Limb (tissue), 2 donors: ENCODE measurements around the gene CCDC60.

Source experiments
- DNase-seq, 2 donors: peaks; one replicate each; pipeline ENCODE4 v3.0.0-alpha.2; 2016; ENCODE audit errors: extremely low spot score in 2 of 2

The CCDC60 gene

DNA sequence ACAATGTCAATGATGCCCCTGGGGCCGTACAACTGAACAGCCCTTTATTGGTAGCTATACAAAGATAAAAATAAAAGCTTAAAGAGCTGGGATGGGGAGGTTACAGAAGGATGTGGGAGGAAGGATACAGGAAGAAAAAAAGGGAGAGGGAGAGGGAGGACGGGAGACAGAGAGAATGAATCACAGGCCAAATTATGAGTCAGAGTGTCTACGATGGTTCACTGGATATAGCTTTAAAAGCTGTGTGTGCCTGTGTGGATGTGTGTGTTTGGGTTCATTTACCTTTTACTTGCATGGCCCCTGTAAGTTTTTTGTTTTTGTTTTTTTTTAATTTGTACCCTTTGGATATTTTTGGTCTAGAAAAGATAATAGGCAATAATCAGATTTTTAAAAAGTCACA is 111.9 kb downstream of the CCDC60 start:
- DNase-seq: no peak

DNA sequence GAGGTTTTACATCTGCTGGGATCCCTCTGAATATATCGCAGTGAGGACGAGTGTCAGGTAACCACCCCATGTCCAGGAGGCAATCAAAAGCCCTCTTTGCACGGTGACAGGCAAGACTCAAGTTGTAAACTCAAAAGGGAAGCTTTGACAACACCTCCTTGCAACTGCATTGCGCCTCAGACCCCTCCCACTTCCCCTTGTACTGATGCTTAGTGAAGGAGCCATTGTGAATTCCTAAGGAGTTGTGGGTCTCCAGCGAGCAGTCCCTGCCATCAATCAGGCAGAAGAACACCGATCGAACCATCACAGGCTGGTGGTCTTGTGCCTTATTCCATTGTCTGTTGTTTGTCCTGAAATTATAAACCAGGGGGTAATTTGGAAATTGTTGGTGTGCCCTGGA is 112.6 kb downstream of the CCDC60 start:
- no peak for DNase-seq

DNA sequence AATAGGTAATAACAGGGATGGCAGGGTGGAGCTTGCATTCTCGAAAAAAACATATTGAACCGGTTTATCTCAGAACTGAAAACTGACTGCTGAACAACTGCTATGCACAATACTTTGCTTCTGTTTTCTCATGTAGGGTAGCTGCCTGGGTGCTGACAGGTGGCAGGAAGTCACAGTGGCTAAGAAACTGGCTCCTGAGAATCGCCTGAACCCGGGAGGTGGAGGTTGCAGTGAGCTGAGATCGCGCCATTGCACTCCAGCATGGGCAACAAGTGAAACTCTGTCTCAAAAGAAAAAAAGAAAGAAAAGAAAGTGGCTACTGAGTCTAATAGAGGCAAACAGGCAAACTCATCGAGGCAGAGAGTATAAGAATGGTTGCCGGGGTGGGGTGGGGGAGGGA is 113.1 kb downstream of the CCDC60 start:
- no peak for DNase-seq

DNA sequence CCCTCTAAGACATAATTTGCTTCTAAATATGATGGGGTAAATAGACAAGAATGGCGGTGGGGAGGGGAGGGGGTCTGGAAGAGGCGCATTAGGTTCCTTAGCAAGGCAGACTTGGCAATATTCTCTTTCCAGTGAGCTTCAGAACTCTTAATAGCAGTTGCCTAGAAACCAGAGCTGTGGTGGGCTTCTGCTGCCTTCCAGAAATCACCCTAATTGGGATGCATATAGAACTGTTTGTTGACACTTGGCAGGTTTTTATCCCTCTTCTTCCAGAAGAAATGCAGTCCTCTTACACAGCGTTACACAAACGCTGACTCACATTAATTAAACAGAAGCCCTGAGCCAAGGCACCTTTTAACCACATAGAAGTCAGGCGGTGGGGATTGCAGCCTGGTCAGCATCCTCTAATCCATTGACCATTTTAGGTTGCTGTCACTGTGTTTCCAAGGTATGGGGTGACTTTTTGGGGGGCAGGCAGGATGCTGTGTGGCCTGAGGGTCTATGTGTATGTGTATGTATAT is 114.1 kb downstream of the CCDC60 start:
- no peak for DNase-seq

DNA sequence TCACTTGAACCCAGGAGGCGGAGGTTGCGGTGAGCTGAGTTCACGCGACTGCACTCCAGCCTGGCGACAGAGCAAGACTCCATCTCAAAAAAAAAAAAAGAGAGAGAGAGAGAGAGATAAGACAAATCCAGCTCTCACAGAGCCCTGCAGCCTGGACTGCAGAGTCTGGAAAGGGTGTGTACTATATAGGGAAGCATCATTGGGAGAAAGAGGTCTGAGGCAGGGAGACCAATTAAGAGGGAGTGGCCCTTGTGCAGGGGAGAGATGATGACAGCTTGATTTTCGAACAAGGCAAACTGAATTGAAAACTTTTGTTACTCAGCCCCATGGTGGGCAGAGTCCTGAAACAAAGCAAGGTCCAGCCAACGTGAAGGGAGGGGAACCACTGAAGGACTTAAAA is 116.2 kb downstream of the CCDC60 start:
- no peak for DNase-seq

DNA sequence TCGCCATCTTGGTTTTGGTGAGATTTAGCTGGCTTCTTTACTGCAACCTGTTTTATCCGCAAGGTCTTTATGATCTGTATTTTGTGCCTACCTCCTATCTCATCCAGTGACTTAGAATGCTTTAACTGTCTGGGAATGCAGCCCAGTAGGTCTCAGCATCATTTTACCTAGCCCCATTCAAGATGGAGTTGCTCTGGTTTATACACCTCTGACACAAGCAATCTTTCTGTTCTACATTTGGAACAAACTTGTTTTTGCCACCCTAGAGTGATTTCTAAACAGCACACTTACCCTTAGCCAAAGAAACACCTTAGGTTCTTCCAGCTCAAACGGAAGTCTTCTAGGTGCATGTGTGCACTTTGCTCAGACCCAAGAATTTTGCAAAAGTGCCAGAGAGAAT is 122.3 kb downstream of the CCDC60 start:
- DNase-seq: no peak

DNA sequence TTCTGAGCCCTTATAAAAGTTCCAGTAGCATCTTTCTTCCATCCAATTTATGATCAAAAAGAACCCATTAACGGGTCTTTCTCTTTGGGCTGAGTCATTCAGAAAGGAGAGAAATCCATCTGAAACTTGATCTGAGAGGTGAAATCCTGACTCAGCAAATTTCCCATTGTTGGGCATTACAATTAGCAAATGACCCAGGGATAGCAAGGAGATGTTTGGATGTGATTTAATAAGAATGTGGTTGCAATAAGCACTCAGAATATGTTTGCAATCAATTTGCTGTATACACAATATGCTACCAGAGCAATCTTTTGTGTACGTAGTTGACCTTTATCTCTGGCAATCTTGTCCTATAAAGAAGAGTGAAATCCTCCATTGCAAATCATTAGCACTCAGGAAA is 122.7 kb downstream of the CCDC60 start:
- DNase-seq: no peak

DNA sequence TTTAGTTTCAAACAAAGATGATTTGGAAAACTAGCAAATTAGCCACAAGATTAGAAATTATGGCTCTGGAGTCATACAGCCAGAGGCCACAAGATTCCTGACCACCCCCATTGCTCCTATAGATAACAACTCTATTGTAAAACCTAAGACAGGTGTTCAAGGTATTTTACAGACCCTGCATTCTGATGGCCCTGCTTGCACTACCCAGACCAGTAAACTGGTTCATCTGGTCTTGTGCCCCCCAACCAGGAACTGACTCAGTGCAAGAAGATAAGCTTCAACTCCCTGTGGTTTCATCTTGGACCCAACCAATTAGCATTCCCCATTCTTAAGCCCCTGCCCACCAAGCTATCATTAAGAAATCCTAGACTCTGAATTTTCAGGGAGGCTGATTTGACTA is 125.0 kb downstream of the CCDC60 start:
- no peak for DNase-seq

DNA sequence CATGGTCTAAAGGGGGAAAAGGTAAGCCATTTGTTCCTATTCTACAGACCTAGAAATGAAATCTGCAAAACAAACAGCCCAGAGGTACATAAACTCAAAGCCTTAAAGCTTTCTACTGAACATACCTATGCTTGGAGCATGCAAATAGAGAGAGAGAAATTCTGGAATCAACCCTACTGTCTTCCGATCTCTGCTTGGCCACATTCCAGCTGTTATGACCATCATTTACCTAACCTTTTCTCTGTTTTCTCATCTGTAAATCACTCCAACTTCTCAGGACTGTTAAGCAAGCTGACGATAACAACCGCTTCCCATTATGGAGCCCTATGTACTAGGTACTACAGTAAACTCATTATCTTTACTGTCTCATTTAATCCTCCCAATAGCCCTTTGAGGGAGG is 126.3 kb downstream of the CCDC60 start:
- DNase-seq: no peak

DNA sequence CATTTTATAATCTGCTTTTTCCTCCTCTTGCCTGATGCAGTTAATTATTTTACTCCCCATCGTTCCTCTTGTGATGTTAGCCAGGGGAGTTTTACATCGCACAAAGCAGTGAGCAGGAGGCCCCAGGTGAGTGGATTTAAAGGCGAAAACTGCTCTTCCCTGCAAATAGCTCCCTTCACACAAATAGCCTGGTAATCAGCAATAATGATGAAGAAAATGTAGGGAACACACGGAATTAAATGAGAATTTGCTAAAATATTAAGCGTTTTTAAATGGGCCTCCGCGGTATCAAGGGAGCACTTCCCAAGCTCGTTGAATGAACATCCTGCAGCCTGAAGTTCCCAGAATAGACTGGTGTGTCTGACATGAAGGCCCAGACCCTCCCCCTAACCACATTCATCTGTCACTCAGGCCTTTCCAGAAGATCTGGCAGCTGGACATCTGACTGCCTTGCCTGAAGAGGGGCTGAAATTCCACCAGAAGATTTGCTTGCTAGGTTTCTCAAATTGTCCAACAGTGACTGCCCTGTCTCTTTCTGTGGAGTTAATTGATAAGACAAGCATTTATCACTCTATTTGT is 127.2 kb downstream of the CCDC60 start:
- DNase-seq: peak in 1 of 2 donors; percentile 27

DNA sequence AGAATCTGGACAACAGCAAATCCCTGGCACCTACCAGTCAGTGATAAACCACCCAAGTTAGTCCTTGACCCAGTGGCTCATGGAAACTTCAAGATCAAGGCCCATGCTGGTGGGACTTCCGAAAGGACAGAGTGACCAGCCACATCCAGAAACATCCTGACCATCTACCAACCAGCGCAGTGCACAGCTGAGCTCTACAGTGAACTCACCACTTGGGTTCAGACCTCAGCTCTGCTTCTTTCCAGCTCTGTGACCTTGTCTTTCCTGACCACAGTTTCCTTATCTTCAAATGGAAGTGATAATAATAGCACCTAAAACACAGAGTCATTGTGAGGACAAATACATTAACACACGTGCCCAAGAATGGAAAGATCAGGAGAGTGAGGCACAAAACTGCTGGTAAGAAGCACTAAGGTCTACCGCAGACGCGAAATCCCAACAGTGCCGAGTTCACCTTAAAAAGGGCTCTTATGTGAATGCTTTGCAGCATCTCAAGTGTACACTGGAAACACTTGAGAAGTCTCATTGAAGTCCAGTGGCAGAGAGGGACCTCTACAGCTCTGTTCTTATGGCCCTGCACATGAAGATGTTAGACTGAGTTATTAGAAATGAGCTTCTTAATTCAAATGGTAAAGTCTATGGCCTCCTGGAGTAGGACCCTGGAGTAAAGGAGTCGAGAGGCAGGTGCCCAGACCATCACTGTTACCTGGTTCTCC is 128.8 kb downstream of the CCDC60 start:
- DNase-seq: no peak

DNA sequence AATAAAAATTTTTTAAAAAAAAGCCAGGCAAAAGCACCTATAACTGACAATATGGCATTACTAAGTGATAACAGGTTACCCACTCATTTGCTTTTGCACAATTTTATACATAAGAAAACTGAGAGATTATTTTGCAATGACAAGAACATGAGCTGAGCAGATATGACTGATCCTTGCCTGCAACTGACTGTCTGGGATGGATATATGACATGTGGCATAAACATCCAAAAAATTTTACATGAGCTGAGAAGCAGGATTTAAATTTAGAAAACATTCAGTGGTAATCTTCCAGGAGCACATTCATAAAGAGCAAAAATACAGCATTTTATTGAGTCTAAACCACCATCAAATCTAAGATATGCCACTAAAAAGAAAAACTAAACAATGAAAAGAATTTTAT is 133.8 kb downstream of the CCDC60 start:
- DNase-seq: no peak

DNA sequence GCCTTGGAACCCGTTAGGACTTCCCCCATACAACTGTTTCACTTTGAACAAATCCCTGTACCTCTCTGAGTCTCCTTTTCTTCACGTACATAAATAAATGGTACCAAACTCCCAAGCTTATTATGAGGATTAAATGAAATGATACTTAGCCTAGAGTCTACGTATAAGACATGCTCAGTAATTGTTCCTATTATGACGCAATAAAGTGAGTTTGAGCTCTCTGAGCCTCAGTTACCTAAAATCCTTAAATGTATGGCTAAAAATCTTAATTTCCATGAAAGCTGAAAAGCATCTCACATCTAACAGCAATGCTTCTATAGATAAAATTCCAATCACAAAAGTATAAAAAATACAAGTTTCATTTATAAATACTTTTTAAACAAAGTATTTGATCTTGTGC is 141.1 kb downstream of the CCDC60 start:
- DNase-seq: no peak

DNA sequence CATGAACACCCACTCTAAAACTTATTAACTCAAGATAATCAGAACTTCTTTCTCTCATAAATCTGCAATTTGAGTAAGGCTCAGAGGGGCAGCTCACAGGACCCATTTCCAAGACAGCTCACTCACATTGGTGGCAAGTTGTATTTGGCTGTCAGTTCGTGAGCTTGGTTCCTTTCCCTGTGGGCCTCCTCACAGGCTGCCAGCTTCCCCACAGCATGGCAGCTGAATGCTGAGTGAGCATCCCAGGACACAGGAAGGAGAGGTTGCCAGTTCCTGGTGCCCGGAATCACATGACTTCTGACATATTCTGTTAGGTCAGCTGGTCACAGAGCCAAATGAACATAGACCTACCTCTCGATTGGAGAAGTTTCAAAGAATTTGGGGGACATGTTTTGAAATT is 142.4 kb downstream of the CCDC60 start:
- DNase-seq: no peak

DNA sequence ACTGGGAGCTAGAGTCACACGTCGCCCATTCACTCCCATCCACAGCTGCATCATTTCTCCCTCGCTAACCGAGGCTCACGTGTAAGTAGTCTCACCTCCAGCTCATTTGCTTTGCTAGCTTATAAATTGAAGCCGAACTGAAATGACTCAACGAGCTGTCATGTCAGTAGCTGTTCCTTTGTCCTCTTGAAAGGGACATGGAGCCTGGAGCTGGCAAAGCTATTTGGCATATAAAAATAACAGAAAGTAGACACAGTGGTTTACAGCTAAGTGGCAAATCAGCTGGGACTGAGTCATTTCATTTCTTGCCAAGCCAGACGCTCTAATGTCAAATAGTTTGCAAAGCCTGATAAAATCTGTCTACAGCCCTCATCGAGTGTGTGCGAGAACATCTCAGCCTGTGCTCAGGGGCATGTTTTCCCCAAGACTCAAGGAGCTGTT is 144.6 kb downstream of the CCDC60 start:
- no peak for DNase-seq

DNA sequence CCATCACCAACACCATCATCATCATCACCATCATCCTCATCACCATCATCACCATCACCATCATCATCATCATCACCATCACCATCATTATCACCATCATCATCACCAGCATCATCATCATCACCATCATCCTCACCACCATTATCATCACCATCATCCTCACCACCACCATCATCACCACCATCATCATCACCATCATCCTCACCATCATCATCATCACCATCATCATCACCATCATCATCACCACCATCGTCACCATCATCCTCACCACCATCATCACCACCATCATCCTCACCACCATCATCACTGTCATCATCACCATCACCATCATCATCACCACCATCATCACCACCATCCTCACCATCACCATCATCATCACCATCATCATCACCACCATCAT is 146.0 kb downstream of the CCDC60 start:
- DNase-seq: no peak

DNA sequence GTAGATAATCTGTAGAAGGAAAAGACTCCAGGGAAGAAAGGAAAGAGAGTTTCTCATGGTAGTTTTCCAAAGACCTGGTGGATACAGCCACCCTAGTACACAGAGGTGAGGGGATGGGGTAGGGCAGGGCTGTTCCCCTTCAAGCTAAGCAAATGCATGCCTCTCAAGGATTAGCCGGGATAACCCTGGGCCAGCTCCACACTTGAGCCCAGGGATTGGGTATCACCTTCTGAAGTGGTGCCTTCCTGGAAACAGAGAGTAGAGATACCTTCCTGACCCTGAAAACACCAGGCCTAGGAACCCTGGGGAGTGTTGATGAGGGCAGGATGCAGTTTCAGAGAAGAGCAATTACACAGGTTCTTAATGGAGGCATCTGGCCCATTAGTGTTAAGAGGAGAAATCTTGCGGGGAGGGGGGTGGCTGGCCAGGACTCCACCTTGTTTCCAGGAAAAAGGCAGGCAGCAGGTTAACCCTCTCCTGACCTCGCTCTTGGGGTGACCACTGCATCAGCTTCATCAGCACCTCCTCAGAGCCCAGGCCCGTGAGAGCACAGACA is 152.1 kb downstream of the CCDC60 start:
- no peak for DNase-seq

DNA sequence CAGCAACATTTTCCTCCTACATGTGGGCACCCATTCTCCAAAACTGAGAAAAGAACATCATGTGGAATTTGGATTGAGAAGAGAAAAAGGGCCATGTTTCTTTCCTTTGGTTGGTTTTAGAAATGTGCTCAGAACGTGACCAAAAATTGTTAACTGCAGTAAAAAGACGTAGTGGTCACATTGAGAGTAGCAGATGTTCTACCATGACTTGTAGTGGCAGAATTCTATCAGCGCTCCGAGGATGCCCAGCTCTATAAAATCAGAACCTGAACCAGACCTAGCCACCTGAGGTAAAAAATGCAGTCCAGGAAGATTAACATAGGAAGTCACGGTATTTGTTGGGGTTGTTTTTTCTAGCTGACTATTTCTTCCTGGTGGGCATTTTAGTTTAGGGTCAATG is 157.3 kb downstream of the CCDC60 start:
- DNase-seq: no peak

DNA sequence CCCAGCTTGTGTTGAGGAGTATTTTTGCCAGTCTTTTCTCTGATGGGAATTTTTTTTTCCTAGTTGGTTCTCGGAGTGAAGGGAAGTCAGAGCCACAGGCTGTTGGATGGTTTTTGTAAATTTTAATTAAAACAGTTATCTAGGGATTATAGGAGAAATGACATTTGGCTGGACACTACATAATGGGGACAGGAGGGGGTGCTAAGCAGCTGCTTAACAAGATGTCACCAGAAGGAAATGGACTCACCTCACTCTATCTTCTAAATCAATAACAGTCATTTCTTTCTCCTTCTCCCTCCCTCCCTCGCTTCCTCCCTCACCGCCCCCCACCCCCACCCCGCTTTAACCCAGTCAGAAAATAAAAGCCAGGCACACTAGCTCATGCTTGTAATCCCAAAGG is 165.7 kb downstream of the CCDC60 start:
- DNase-seq: no peak

DNA sequence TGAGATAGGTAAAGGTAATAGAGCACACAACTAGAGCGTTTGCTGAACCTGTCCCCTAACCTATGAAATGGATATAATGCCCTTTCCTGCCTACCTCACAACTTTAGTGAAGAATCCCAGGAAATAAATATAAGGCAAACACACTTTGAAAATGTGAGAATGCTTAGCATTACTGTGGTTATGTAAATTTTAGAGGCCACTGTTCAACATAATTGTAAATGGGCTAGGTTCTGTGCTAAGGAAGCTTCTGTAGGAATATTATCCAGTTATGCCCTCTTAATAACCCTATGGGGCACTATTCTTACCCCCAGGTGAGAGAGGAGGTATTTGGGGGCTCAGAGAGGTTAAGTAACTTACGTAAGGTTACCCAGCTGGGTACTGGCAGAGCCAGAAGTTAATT is 166.5 kb downstream of the CCDC60 start:
- DNase-seq: no peak

DNA sequence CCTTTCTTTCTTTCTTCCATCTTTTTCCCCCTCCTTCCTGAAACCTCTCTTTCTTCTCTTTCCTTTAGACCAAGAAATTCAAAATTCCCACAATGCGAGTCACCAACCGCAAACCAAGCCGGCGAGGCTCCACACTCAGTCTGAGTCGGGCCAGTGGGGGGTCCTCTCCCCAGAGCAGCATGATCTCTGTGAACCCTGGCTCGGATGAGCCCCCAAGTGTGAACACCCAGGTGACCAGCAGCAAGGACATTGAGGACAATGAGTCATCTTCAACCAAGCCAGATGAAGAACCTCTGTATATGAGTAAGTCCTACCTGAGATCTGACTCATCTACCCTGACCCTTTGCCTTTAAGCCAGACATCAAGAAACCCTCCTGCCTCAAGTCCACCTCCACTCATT is 170.5 kb downstream of the CCDC60 start:
- no peak for DNase-seq

DNA sequence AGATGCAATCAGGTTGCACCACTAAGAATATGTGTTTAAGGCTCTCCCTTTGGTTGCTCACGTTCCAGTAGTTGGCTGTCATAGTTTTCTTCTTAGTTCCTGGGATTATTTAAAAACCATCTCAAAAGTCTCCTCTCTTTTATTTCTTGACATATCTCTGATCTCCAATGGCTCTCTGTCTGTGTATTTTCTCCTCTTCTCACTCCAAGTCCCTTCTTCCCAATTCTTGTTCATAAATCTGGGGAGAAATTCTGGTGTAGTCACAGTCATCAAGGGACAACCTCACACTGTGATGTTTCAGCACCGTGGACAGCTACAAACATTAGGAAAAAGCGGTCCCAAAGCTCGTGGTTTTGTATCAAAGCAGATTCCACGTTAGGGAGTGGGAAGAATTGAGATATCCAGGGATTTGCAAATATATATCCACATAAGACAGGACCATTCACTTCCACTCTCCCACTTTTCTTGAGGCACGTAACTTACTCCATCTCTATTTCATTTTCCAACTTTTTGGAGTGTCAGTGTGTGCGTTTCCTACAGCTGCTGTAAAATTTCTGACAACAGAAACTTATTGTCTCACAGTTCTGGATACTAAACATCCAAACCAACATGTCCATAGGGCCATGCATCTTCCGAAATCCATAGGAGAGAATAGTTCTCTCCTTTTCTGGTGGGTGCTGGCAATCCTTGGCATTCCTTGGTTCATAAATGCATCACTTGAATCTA is 178.4 kb downstream of the CCDC60 start:
- DNase-seq: peak; percentile 15 to 31
